H1 (cell line): Measurements from ENCODE around the gene LCLAT1. TPM values are rescaled to one million over a fixed set of nuclear protein-coding genes. Genes with fewer than 3 reads are reported as not detected.

Source experiments
- CTCF ChIA-PET: fragments of 300-600 bp; sonication (Branson Sonifier 250); formaldehyde crosslinking; loops from one replicate; lab custom pipeline; 2021; ENCODE audit not compliant: partially characterized antibody; lab: Charles Lee
- POLR2A ChIA-PET: fragments of 300-600 bp; sonication (Branson Sonifier 250); formaldehyde crosslinking; loops from one replicate; lab custom pipeline; 2021; ENCODE audit warnings: inconsistent platforms; ENCODE audit not compliant: partially characterized antibody; lab: Charles Lee
- DNase-seq, 2 experiments: peaks; one replicate each; pipeline versions ENCODE4 v3.0.0 to v3.0.0-alpha.2; 2010 to 2022; ENCODE audit warnings: low spot score in 2 of 2, low read depth in 1 of 2, mixed read lengths in 1 of 2
- FAIRE-seq: peaks from 2 replicates; lab custom pipeline; 2011; peaks lifted over from hg19 to GRCh38; lab: Jason Lieb, UNC
- H2AFZ ChIP-seq: 2 replicates; pipeline ENCODE4 v1.8.1; 2012; ENCODE audit warnings: low read length, inconsistent platforms
- H2AK5ac ChIP-seq: 2 replicates; pipeline ENCODE4 v1.6.1; 2013; ENCODE audit warnings: low read depth, low read length
- H2BK120ac ChIP-seq: replicated peaks from 2 replicates; pipeline ENCODE3; 2013; ENCODE audit warnings: low read depth, low read length, inconsistent platforms
- H2BK12ac ChIP-seq: 2 replicates; pipeline ENCODE4 v1.6.1; 2013; ENCODE audit warnings: low read depth, low read length
- H2BK15ac ChIP-seq: 2 replicates; pipeline ENCODE4 v1.6.1; 2013; ENCODE audit warnings: low read length
- H2BK20ac ChIP-seq: 2 replicates; pipeline ENCODE4 v1.6.1; 2013; ENCODE audit warnings: low read length
- H2BK5ac ChIP-seq: 2 replicates; pipeline ENCODE4 v1.6.1; 2013; ENCODE audit warnings: low read depth, low read length
- H3K14ac ChIP-seq: 2 replicates; pipeline ENCODE4 v1.6.1; 2013; ENCODE audit warnings: inconsistent platforms; ENCODE audit not compliant: insufficient read length
- H3K18ac ChIP-seq: 2 replicates; pipeline ENCODE4 v1.6.1; 2013; ENCODE audit warnings: low read length; ENCODE audit errors: extremely low read depth
- H3K23ac ChIP-seq: 2 replicates; pipeline ENCODE4 v1.6.1; 2013; ENCODE audit warnings: inconsistent platforms; ENCODE audit not compliant: insufficient read length
- H3K23me2 ChIP-seq: 2 replicates; pipeline ENCODE4 v1.6.1; 2013; ENCODE audit warnings: low read depth, low read length
- H3K27ac ChIP-seq: 2 replicates; pipeline ENCODE4 v1.6.1; 2011; ENCODE audit warnings: low read depth, low read length, inconsistent platforms
- H3K27me3 ChIP-seq, 4 experiments: replicated peaks in 1 of 4; 1 replicate in 1 of 4; 2 replicates in 3 of 4; pipeline versions ENCODE4 v1.6.1 to v1.8.1; 2011 to 2013; ENCODE audit warnings: low read length in 3 of 4, mild to moderate bottlenecking in 3 of 4, inconsistent platforms in 2 of 4, mixed read lengths in 2 of 4, moderate library complexity in 1 of 4; ENCODE audit not compliant: control insufficient read depth in 3 of 4, insufficient read depth in 3 of 4; ENCODE audit errors: extremely low read depth in 1 of 4
- H3K36me3 ChIP-seq, 4 experiments: 2 replicates each; pipeline versions ENCODE4 v1.6.1 to v1.8.1; 2011 to 2013; ENCODE audit warnings: mild to moderate bottlenecking in 4 of 4, low read length in 3 of 4, moderate library complexity in 2 of 4, control low read depth in 1 of 4, inconsistent platforms in 1 of 4; ENCODE audit not compliant: insufficient read depth in 4 of 4, control insufficient read depth in 2 of 4
- H3K4ac ChIP-seq: replicated peaks from 2 replicates; pipeline ENCODE3; 2013; ENCODE audit warnings: low read length, low read depth, mixed read lengths, inconsistent platforms; ENCODE audit not compliant: insufficient read length
- H3K4me1 ChIP-seq, 4 experiments: replicated peaks in 1 of 4; 1 replicate in 1 of 4; 2 replicates in 3 of 4; pipeline versions ENCODE4 v1.6.1 to v1.8.1; 2011 to 2013; ENCODE audit warnings: low read length in 3 of 4, inconsistent platforms in 2 of 4, mixed read lengths in 1 of 4; ENCODE audit not compliant: insufficient read depth in 4 of 4, control insufficient read depth in 3 of 4
- H3K4me2 ChIP-seq, 2 experiments: 2 replicates each; pipeline versions ENCODE4 v1.6.1 to v1.8.1; 2011 to 2013; ENCODE audit warnings: low read depth in 2 of 2, low read length in 2 of 2, control low read depth in 1 of 2, inconsistent platforms in 1 of 2, mild to moderate bottlenecking in 1 of 2; ENCODE audit not compliant: insufficient read depth in 1 of 2
- H3K4me3 ChIP-seq, 4 experiments: fragments of 200-600, 300-600 bp in 1 of 4; sonication (generic), shearing (Covaris generic), sonication (Bioruptor Twin) in 1 of 4; 2 replicates each; pipeline versions ENCODE4 v1.5.1 to v1.8.1; 2011 to 2016; ENCODE audit warnings: low read length in 4 of 4, low read depth in 3 of 4, control low read depth in 2 of 4, inconsistent platforms in 2 of 4, mild to moderate bottlenecking in 2 of 4, mixed read lengths in 1 of 4, moderate library complexity in 1 of 4; ENCODE audit not compliant: insufficient read depth in 2 of 4; ENCODE audit errors: extremely low read depth in 1 of 4
- H3K56ac ChIP-seq: replicated peaks from 2 replicates; pipeline ENCODE3; 2013; ENCODE audit warnings: low read depth, mild to moderate bottlenecking, mixed read lengths, low read length, inconsistent platforms; ENCODE audit not compliant: insufficient read length
- H3K79me1 ChIP-seq: 2 replicates; pipeline ENCODE4 v1.6.1; 2013; ENCODE audit warnings: low read depth, low read length, control low read depth
- H3K79me2 ChIP-seq, 2 experiments: 2 replicates each; pipeline versions ENCODE4 v1.6.1 to v1.8.1; 2012 to 2013; ENCODE audit warnings: low read length in 2 of 2, mild to moderate bottlenecking in 2 of 2, inconsistent platforms in 1 of 2; ENCODE audit not compliant: insufficient read depth in 2 of 2, control insufficient read depth in 1 of 2
- H3K9ac ChIP-seq, 4 experiments: replicated peaks in 1 of 4; 1 replicate in 1 of 4; 2 replicates in 3 of 4; pipeline versions ENCODE4 v1.6.1 to v1.8.1; 2011 to 2013; ENCODE audit warnings: low read depth in 3 of 4, low read length in 3 of 4, control low read depth in 2 of 4, mild to moderate bottlenecking in 2 of 4, moderate library complexity in 2 of 4, inconsistent platforms in 1 of 4; ENCODE audit errors: extremely low read depth in 1 of 4
- H3K9me3 ChIP-seq, 2 experiments: 2 replicates each; pipeline versions ENCODE4 v1.6.1 to v1.8.1; 2012 to 2013; ENCODE audit warnings: mild to moderate bottlenecking in 2 of 2, moderate library complexity in 2 of 2, control low read depth in 1 of 2, inconsistent platforms in 1 of 2, low read depth in 1 of 2, low read length in 1 of 2, mixed read lengths in 1 of 2; ENCODE audit not compliant: insufficient read depth in 2 of 2
- H4K20me1 ChIP-seq, 2 experiments: replicated peaks in 1 of 2; 2 replicates each; pipeline versions ENCODE3 to v1.8.1; 2011 to 2013; ENCODE audit warnings: inconsistent platforms in 2 of 2, low read length in 2 of 2, mild to moderate bottlenecking in 1 of 2; ENCODE audit not compliant: insufficient read depth in 2 of 2, control insufficient read depth in 1 of 2
- H4K5ac ChIP-seq: 2 replicates; pipeline ENCODE4 v1.6.1; 2013; ENCODE audit warnings: low read length, low read depth, mixed read lengths, inconsistent platforms; ENCODE audit not compliant: insufficient read length
- H4K8ac ChIP-seq: 2 replicates; pipeline ENCODE4 v1.8.0; 2013; ENCODE audit warnings: mild to moderate bottlenecking, moderate library complexity, low read length, inconsistent platforms; ENCODE audit not compliant: insufficient read depth; ENCODE audit errors: extremely low read depth
- H4K91ac ChIP-seq: replicated peaks from 2 replicates; pipeline ENCODE3; 2013; ENCODE audit warnings: low read length, mixed read lengths, inconsistent platforms; ENCODE audit not compliant: insufficient read length
- ATF2 ChIP-seq: IDR thresholded peaks from 2 replicates; pipeline ENCODE4 v1.6.1; 2012; ENCODE audit warnings: low read length, inconsistent platforms
- CTBP2 ChIP-seq: IDR thresholded peaks from 2 replicates; pipeline ENCODE4 v1.7.0; 2011; ENCODE audit warnings: borderline replicate concordance, mild to moderate bottlenecking, moderate library complexity, mixed read lengths, low read length; ENCODE audit not compliant: insufficient read depth, insufficient read length
- CTCF ChIP-seq, 3 experiments: IDR thresholded peaks; 1 replicate in 2 of 3; 2 replicates in 1 of 3; pipeline versions ENCODE4 v1.5.1 to v1.6.1; 2011; ENCODE audit warnings: low read length in 3 of 3, mild to moderate bottlenecking in 3 of 3, inconsistent platforms in 2 of 3, low read depth in 1 of 3, moderate library complexity in 1 of 3; ENCODE audit not compliant: insufficient read depth in 1 of 3; ENCODE audit errors: control extremely low read depth in 1 of 3
- NANOG ChIP-seq: IDR thresholded peaks from 2 replicates; pipeline ENCODE4 v1.6.1; 2011; ENCODE audit warnings: low read length, low read depth, mild to moderate bottlenecking, inconsistent platforms; ENCODE audit not compliant: insufficient read depth, poor library complexity, severe bottlenecking
- POLR2A ChIP-seq, 2 experiments: IDR thresholded peaks; 1 replicate in 1 of 2; 2 replicates in 1 of 2; pipeline ENCODE4 v1.6.1; 2011; ENCODE audit warnings: low read depth in 2 of 2, low read length in 2 of 2, mild to moderate bottlenecking in 2 of 2; ENCODE audit errors: control extremely low read depth in 1 of 2
- SIN3A ChIP-seq, 2 experiments: IDR thresholded peaks in 1 of 2; conservative IDR thresholded peaks in 1 of 2; 2 replicates each; pipeline ENCODE4 v1.6.1; 2011 to 2012; ENCODE audit warnings: low read length in 2 of 2, improper control_type of control experiment in 1 of 2, low read depth in 1 of 2, mild to moderate bottlenecking in 1 of 2
- TAF7 ChIP-seq: optimal IDR thresholded peaks from 2 replicates; pipeline ENCODE3; 2011; ENCODE audit warnings: low read depth, mild to moderate bottlenecking, inconsistent platforms, low read length, moderate library complexity, borderline replicate concordance
- WGBS, 2 experiments: shearing (Covaris generic) in 1 of 2; methylation state at CpG; one replicate each; pipeline versions ENCODE4 v1.1.6 to v1.1.7; 2013 to 2015; ENCODE audit warnings: low lambda C conversion rate in 2 of 2, mixed read lengths in 2 of 2, inconsistent platforms in 1 of 2, low coverage in 1 of 2, missing lambda C conversion rate in 1 of 2; ENCODE audit not compliant: insufficient replicate concordance in 2 of 2, insufficient coverage in 1 of 2, insufficient read length in 1 of 2; ENCODE audit errors: extremely low coverage in 1 of 2, missing lambda C conversion rate in 1 of 2; 5-methylcytosine and 5-hydroxymethylcytosine counted together
- polyA plus RNA-seq, 7 experiments: library from polyadenylated mRNA; depleted of rRNA in 3 of 7; stranded (reverse) in 5 of 7; unstranded in 2 of 7; fragments of >200 nt in 5 of 7; fragments of 200-250 nt in 2 of 7; gene quantifications; 1 replicate in 5 of 7; 2 replicates in 1 of 7; 4 replicates in 1 of 7; pipeline versions ENCODE4 v1.2.1 to v1.2.3, GENCODE V29; 2011 to 2013; ENCODE audit warnings: missing spikeins in 2 of 7, mixed read lengths in 2 of 7
- total RNA-seq: library from RNA; stranded (reverse); fragmentation: NEBNext Ultra II Directional; extraction: Animal tissue kit (Norgen Biotek cat#: 25700); gene quantifications from 2 replicates; pipeline ENCODE4 v1.2.1, GENCODE V29; 2021

LCLAT1 gene
- total and polyA plus RNA-seq, 2 of the 8 experiments (the other 6 are each of a cell fraction or from before 2014, with no cell fraction given), result 7.6 to 22.0 TPM

- no peaks in the 10 kb centered on the region for H3K79me2 ChIP-seq
- no peak overlapping the region; the same call in 1 of the 2 replicates for H2AFZ ChIP-seq
- CTCF ChIA-PET, result interaction anchor here (0.8 to 1.3 kb wide), 5 partner anchors 8 to 195 kb away, joined by 3 to 4 read pairs (median 3); no protein-coding TSS in a partner anchor
- no peaks in the 10 kb centered on the region for H3K27me3 ChIP-seq
- POLR2A ChIA-PET, result no interaction called here
- DNase-seq, result no peak
- no peak overlapping the region for H3K9ac ChIP-seq
- no peak overlapping the region for H2BK120ac ChIP-seq
- no peak overlapping the region for H3K14ac ChIP-seq
- H2AK5ac ChIP-seq, result no peak overlapping the region
- H2BK12ac ChIP-seq, result no peak overlapping the region
- H3K27ac ChIP-seq, result no peak overlapping the region
- H3K4ac ChIP-seq, result no peak overlapping the region
- H4K5ac ChIP-seq, result no peak overlapping the region
- no peak overlapping the region for H3K4me3 ChIP-seq
- no peak overlapping the region for H3K23ac ChIP-seq
- H3K9me3 ChIP-seq, result no peaks in the 10 kb centered on the region
- H3K23me2 ChIP-seq, result no peaks in the 10 kb centered on the region
- 84% methylated on average over 8 of the region's 8 CpGs; no CpG with 5 or more reads in 1 of the 2 experiments for WGBS, 2 experiments
- H3K56ac ChIP-seq, result no peak overlapping the region
- no peak overlapping the region for H2BK20ac ChIP-seq
- no peaks in the 10 kb centered on the region for H3K36me3 ChIP-seq
- no peak overlapping the region for H3K4me2 ChIP-seq
- no peaks in the 10 kb centered on the region for H3K79me1 ChIP-seq
- no peak overlapping the region for H4K91ac ChIP-seq
- H4K8ac ChIP-seq, result no peak overlapping the region
- H3K4me1 ChIP-seq, result peaks cover 0 to 3% (median 0%) of the 10 kb centered on the region in 4 experiments; a peak in 2 of 7 replicates
- H4K20me1 ChIP-seq, result no peaks in the 10 kb centered on the region
- H2BK15ac ChIP-seq, result no peak overlapping the region
- H3K18ac ChIP-seq, result no peak overlapping the region; the same call in 1 of the 2 replicates
- no peak overlapping the region for H2BK5ac ChIP-seq
- FAIRE-seq, result no peak
- TF ChIP-seq ATF2, result no peak
- TF ChIP-seq NANOG, result no peak
- no peak for TF ChIP-seq POLR2A (IDR thresholded peaks at IDR 0.05; ENCODE audit: control extremely low read depth in 1 of 2, low read depth in 2 of 2, low read length in 2 of 2)
- TF ChIP-seq CTCF (IDR thresholded peaks at IDR 0.05; ENCODE audit: control extremely low read depth in 1 of 3, insufficient read depth in 1 of 3, low read depth in 1 of 3, low read length in 3 of 3), result no peak
- no peak for TF ChIP-seq SIN3A (conservative IDR thresholded peaks at IDR 0.05 in 1 of 2, IDR thresholded peaks at IDR 0.05 in 1 of 2; ENCODE audit: low read depth in 1 of 2, low read length in 2 of 2)
- no peak for TF ChIP-seq TAF7
- no peak for TF ChIP-seq CTBP2
Measured at GRCh38 chr2:30433541-30434299, 13.3 kb upstream of the LCLAT1 start.
